Measurements from ENCODE around the gene TRIM10.
"Not testable (repeated sequence)": the region's sequence is repeated elsewhere in the genome, so short reads cannot be mapped to it uniquely, and the experiment has no call there.

The TRIM10 gene

GRCh38 chr6:30127238-30128093 is 33.5 kb downstream of the TRIM10 start:
- no peak for DNase-seq

- DNase-seq = no peak
These were observed 38.5 kb downstream of the TRIM10 start for GRCh38 chr6:30122515-30122914.

- DNase-seq = no peak
These were observed 39.3 kb downstream of the TRIM10 start for GRCh38 chr6:30121446-30122366.

- not testable (repeated sequence) for DNase-seq
These were observed 42.3 kb downstream of the TRIM10 start for GRCh38 chr6:30118691-30119090.

GRCh38 chr6:30116724-30117123 is 44.3 kb downstream of the TRIM10 start:
- DNase-seq = no peak

- no peak for DNase-seq
These were observed 47.2 kb downstream of the TRIM10 start for GRCh38 chr6:30113841-30114240.

- DNase-seq = no peak
These were observed 47.8 kb downstream of the TRIM10 start, which contains the start of gene TRIM31 for GRCh38 chr6:30113003-30113759. Gene TRIM31, minus strand, starts transcription at chr6:30113090. Its CDS starts 285 bp downstream, at chr6:30112805.

GRCh38 chr6:30112402-30112994 is 48.5 kb downstream of the TRIM10 start:
- no peak for DNase-seq

GRCh38 chr6:30111266-30111856 is 49.6 kb downstream of the TRIM10 start:
- no peak for DNase-seq

- DNase-seq = no peak
These were observed 56.4 kb downstream of the TRIM10 start for GRCh38 chr6:30104661-30105060.

GRCh38 chr6:30103872-30104179 is 57.2 kb downstream of the TRIM10 start:
- no peak for DNase-seq

- peak; percentile 81 for DNase-seq
These were observed 57.8 kb downstream of the TRIM10 start for GRCh38 chr6:30102970-30103871.

GRCh38 chr6:30102414-30102969 is 58.5 kb downstream of the TRIM10 start:
- DNase-seq = no peak
